ENCODE results near the gene GIPC3.

GRCh38 chr19:3608750-3609322 is 23.6 kb downstream of the GIPC3 start:
- TF ChIP-seq CHD2 (IDR thresholded peaks at IDR 0.05; ENCODE audit: low read length, partially characterized antibody) (no peak), CTCF (IDR thresholded peaks at IDR 0.05) (no peak), MAZ (IDR thresholded peaks at IDR 0.05; ENCODE audit: borderline replicate concordance, low read depth, low read length) (no peak), RCOR1 (IDR thresholded peaks at IDR 0.05; ENCODE audit: low read depth, low read length) (no peak), EP300 (IDR thresholded peaks at IDR 0.05) (no peak), BHLHE40 (IDR thresholded peaks at IDR 0.05; ENCODE audit: low read depth, low read length) (no peak), PHF8 (IDR thresholded peaks at IDR 0.05; ENCODE audit: borderline replicate concordance, low read depth) (no peak)
